HG03378 (cell line): ENCODE data around the gene SLC39A11.

Experiments used
- ATAC-seq: cut with Tn5 transposase; IDR thresholded peaks from one replicate; pipeline ENCODE4 v1.9.1; 2021; ENCODE audit warnings: mild to moderate bottlenecking, moderate library complexity; ENCODE audit not compliant: unreplicated experiment

The SLC39A11 gene

GRCh38 chr17:72614476-72614870, 478.0 kb downstream of the SLC39A11 start:
- ATAC-seq, result no peak

GRCh38 chr17:72613806-72614292, 478.6 kb downstream of the SLC39A11 start:
- ATAC-seq, result no peak

DNA sequence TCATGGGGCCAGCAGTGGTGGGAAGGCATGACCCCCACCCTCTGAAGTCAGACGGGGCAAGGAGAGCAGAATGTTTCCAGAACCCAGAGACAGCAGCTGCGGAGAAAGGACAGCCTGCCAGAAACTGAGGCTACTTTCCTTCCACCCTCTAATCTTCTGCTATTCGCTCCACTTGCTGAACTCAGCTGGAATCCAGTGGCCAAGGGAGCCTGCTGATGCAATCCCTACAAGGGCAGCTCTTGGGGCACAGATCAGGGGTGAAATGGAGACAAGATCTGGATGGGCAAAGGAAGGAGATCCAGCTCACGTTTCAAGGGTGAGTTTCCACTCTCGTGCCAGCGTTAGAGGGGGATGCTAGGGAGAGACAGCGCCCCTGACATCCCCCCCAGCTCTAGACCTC, 479.1 kb downstream of the SLC39A11 start:
- ATAC-seq, result no peak

DNA sequence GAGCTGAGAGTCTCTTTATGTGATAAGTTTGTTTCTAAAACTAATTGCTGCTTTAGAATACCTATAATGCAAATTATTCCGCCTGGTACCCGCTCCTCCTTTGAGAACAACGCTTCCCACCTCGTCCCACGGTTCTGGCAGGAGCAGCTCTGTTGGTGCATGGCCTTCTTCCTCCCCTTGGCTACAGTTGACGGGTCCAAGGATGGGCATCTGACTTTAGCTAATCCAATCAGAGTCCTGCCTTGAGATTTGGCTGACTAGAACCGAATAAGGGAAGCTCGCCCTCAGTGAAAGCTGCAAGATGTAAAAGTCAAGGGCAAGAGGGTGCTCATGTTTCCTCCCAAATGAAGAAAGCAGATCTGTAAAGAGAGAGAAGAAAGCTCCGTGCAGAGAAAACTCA, 481.3 kb downstream of the SLC39A11 start:
- ATAC-seq, result no peak

GRCh38 chr17:72609501-72609900, 483.0 kb downstream of the SLC39A11 start:
- ATAC-seq, result no peak

DNA sequence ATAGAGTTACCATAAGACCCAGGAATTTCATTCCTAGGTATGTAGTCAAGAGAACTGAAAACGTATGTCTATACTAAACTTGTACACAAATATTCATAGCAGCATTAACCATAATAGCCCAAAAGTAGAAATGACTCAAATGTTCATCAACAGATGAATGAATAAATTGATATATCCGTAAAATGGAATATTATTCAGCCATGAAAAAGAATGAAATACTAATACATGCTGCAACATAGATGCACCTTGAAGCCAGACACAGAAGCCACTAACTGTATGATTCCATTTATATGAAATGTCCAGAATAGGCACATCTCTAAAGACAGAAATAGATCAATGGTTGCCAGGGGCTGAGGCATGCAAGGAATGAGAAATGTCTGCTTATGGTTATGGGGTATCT, 484.1 kb downstream of the SLC39A11 start:
- ATAC-seq, result no peak

DNA sequence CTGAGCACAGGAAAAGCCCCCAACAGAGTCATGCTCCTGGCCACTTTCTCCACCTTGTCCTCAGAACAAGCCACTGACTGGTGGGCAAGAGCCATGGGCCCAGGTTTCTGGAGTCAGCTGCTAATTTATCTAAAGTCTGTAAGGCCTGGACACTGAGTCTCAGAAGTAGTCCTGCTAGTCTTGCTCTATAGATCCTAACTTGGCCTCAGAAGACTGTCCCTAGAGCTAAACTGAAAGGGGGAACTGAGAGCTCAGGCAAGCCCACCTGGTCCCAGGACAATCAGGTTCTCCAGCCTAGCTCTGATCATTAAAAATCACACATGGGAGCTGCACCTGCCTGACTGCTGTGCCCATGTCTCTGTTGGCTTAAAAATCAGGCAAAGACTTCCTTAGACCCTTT, 485.8 kb downstream of the SLC39A11 start:
- no peak for ATAC-seq

DNA sequence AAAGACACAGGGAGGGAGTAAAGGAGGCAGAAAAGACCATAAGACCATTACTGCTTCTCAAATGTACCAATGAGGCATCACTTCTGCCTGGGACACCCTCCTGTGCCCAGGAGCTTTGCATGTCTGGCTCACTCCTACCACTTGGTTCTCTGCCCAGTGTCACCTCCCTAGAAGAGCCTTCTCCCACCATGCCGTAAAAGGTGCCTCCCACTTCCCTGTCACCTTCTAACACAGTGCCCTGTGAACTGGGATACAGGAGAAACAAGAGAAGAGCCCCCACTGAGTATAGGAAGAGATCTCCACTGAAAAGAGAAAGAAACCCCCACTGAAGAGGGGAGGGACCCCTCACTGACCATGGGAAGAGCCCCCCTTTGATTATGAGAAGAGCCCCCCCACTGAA, 486.9 kb downstream of the SLC39A11 start:
- no peak for ATAC-seq

DNA sequence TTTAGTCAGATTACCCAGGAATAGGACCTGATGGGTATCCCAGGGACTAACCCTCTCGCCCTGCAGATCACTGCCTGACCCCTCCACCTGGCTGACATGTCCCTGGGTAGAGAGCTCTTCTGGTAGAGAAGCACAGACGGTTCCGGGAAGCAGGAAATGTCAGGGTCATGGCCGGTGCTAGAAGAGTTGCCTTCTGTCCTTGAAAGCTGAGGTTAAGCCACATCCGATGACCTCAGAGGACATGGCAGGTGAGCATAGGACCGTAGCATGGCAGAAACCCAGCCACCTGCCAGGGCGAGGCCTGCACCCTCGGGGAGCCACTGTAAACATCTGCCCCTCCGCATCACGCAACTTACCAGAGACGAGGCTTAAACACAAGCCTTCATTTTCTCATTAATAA, 488.0 kb downstream of the SLC39A11 start:
- ATAC-seq, result no peak

- ATAC-seq, result no peak
Measured at GRCh38 chr17:72603420-72604242, 488.9 kb downstream of the SLC39A11 start.

DNA sequence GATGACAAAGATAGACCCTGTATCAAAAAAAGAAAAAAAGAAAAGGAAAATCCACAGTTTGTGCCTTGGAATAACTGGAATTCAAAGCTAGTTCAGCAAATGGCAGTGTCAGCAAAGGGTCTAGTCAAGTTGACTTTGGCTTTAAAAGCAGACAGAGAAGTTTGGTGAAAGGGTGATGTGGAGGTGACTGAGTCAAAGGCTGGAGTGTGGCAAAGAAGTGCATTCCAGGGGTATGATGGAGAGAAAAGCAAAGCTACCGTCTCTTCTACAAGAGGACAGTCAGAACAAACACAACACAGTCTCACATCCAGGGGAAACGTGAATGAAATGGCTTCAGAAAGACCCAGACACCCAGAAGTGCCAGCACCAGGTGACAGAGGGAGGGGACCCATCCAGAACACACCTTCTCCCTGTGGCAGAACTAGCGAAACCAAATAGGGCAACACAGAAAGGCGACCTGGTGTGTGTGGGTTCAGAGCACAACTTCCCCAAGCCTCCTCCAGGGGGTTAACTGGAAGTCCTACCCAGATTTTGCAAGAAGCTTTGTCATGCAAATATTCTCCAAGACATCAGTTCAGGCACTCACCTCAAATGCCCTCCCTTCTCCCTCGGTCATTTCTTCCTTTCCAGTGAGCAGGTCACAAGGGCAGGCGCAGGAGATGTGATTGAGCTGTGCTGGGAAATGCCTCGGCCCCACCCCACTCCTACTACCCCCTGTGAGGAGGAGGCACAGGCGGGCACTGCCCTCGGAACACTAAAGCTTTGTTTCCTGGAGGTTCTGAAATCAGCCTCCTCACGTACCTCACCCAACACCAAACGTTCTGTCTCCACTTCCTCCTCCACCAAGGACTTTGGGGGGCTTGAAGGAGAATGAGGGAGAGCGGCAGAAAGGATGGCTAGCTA, 489.7 kb downstream of the SLC39A11 start:
- ATAC-seq, result no peak

- ATAC-seq, result no peak
Measured at GRCh38 chr17:72600934-72601333, 491.6 kb downstream of the SLC39A11 start.

DNA sequence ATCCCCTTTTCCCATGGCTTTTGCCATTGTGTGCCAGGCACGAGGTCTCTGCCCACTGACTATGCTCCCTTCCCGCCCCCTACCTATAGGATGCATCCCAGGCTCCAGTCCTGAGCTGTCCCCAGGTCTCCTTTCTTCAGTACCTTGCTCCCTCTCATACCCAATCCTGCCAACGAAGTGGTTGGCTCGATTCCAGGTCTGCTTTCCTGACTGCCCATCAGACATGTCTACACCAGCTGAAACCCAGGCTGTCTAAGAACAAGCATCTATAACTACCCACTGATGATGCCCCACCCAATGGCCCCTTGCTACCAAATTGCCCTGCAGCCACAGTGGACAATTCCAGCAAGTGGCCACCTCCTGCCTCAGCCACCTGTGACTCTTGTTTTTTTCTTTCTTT, 492.6 kb downstream of the SLC39A11 start:
- no peak for ATAC-seq

DNA sequence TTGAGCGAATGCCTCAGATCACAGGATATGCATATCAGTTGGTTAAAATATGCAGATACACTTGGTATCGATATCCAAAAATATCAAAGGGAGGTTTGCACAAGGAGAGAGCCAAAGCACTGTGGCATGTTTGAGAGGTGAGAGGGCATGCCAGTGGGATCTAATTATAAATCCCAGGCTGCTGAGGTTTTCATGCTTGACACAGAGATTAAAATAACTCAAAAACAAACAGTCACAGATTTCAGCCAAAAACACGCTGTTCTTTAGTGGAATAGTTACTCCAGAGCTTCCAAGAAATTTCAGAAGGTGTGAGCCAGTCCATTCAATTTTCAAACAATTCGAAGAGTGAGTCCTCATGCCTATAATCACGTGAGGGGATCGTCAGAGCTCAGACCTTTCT, 493.8 kb downstream of the SLC39A11 start:
- no peak for ATAC-seq

DNA sequence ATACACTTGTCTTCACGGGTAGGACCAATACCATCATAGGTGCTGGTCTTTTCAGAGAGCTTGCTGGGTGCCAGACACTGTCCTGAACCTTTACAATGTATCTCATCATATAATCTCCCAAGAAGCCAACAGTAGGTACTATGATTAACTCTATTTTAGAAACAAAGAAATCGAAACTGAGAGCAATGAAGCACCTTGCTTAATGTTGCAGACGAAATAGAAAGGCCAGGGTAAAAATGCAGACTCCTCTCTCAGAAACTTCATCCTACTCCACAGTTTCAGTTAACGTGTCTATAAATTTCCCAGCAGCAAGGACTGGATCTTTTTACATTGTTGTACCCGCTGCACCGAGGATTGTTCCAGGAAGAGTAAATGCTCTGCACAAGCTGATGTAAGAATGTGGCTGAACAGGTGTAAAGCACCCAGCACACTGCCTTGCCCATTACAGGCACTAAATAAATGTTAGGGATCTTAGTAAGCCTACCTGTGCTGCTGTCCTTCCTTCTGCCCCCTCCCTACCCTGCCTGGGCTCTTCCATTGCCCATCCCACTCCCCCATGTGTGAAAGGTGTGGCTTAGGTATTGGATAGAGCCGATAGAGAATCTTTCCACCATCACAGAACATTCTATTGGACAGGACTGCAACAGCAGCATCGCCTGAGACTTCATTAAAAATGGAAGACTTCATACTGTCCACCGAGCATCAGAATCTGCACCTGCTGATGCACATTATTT, 495.0 kb downstream of the SLC39A11 start:
- ATAC-seq, result no peak
